HG03460 (cell line): Measurements from ENCODE around the gene RBM17.
A peak's percentile ranks its signal among the peaks of the same experiment; 100 is the strongest.
"Not testable (repeated sequence)": the region's sequence is repeated elsewhere in the genome, so short reads cannot be mapped to it uniquely, and the experiment has no call there.

ENCODE experiments used
- ATAC-seq: cut with Tn5 transposase; IDR thresholded peaks from one replicate; pipeline ENCODE4 v1.9.1; 2021; ENCODE audit not compliant: unreplicated experiment

The RBM17 gene

DNA sequence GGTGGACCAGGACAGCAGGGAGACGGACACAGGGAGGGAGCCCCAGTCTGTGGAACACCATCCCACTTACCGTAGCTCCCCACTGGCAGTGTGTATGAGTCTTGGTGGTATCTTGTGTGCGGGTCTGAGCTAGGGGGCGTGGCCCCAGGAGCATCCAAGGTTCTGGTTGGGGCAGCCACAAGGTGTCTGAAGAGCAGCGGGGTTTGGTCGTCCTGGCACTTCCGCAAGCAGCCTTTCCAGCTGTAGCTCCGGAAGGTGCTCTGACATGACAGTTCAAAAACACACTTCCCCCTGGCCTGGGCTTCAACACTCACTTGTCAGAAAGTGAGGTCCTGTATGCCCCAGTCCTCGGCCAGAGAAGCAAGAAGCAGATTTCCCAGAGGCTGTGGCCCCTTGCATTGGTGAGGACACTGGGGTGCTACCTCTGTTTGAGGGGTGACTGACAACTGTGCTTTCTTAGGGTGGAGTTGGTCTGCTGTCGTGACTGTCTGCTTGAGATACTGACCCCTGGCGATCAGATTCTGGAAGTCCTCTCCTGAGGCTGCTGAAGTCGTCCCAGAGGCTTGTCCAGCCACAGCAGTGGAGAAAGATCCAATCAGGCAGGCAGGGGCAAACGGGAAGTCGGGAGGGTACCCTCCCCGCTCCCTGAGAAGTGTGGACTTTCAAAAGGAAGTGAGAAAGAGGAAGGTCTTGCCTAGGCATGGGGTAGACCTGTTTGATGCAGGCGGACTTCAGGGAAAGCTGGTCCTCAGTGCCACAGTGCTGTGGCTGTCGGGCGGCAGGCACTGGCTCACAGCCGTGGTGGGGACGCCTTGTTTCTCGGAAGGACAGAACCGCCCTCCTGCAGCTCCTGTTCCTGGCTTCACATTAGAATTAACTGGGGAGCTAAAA is 62.5 kb downstream of the RBM17 start:
- peak; percentile 80 for ATAC-seq

DNA sequence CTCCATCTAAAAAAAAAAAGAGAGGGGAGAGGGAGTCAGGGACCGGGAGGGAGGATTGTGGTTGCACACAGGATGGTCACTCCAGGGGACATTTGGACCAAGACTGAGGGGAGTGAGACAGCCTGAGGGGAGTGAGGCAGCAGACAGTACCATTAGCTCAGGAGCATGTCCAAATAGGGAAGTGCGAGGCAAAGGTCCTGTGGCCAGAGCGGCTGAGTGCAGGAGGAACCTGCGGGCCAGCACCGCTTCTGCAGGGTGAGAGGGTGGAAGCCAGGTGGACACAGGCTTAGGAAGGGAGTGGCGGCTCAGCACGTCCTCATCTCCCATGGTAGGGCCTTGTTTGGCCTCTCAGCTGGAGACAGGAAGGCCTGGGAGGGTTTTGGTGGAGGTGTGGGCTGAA is 65.0 kb downstream of the RBM17 start:
- no peak for ATAC-seq

DNA sequence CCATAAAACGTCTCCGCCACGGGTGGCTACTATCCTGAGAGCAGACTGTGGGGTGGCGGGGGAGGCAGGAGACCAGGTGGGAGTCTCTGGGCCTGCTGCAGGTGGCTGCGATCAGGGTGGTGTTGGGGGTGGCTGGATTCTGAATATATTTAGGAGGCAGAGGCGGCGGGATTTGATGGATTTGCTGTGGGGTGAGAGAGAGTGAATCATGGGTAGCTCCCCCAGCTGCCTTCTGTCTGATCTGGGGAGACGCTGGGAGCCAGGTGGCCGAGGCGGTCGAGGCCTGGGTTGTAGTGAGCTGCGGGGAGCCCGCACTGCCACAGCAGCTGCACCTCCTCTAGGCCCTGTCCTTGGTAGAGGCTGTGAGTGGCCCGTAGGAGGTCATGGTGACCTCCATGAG is 65.7 kb downstream of the RBM17 start:
- ATAC-seq = no peak

DNA sequence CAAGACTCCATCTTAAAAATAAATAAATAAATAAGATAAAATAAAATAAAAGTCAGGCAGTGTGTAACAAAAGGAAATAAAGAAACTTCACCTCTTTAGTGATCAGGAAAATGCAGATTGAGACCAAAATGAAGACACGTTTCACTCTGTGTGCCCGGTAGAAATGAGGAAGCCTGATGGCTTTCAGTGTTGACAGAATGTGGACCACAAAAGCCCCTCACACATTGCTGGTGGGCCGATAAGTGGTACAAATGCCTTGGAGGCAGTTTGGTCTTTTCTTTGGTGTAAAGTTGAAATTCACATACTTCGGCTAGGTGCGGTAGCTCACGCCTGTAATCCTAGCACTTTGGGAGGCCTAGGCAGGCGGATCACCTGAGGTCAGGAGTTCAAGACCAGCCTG is 69.4 kb downstream of the RBM17 start:
- no peak for ATAC-seq

DNA sequence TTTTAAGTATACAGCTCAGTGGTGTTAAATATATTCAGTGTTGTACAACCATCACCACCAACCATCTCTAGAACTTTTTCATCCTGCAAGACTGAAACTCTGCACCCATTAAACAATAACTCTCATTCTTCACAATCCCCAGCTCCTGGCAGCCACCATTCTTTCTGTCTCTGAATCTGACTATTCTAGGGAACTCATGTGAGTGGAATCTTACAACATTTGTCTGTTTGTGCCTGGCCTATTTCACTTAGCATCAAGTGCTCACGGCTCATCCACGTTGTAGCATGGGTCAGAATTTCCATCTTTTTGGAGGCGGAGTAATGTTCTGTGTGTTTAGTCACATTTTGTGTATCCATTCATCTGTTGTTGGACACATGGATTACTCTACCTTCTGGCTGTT is 73.1 kb downstream of the RBM17 start:
- no peak for ATAC-seq

DNA sequence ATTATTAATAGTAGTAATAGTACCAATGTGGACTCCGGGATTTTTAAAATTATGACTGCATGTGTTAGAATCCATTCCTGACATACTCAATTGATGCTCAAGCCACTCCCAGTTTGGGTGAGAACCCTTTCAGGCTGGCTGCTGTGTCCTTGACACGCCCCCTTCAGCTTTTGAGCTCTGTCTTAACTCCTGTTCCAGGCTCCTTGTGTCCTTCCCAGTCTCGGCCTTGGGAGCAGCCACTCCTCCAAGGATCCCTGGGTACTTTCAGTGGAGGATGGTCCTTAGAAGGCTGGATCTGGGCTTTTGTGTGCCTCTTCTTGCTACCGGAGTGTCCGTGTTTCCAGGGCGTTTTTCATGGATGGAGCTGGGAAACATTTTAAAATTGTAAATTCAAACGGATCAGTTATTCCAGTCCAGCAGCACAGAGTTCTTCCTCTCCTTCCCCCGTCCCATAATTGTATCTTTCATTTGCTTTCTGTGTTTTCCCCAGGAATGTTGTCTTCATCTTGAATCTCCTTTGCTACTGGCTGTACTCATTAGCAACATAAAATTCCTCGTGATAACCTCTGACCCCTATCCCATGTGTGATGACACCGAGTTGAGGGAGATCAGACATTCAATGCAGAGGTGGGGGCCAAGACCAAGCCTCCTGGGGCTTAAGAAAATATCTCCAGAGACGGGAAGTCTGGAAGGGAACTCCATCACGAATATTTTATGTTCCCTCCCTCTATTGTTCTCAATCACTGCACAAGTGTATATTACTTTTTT is 73.9 kb downstream of the RBM17 start:
- no peak for ATAC-seq

DNA sequence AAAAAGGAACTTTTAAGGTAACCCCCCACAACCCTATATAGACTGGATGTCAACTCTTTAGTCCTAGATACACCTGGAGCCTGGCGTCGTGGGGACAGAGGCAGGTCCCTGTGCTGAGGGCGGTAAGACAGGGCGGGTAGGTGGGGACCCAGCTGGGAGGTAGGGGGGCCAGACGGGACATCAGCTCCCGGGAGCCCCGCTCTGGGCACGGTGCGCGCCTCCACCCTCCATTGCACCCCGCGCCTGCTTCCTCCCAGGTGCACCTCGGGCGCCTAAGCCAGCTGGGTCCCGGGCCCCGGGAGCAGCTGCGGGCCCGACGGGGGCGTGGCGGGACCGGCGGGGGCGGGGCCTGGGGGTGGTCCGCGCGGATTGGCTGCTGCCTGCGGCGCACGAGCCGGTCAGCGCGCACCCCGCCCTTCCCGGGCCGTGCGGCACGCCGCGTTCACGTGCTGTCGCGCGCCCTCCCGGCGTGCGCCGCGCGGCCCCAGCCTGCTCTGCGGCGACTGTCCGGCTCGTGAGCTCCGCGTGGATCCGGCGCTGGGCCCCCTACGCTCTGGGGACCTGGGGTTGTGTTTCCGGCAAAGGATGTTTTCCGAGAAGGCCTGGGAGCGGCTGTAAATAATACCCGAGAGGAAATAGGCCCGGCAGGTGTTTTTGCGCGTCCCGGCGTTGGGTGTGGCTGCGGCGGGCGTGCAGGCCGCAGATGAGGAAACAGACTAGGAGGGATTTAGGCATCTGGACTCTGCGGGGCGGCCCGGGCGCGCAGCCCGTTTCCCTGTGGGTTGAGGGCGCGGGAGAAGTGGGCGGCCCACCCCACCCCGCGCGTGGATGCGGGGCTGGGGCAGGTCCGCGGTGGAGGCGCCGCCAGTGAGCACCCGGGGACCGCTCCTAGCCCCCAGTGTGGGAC is 74.8 kb downstream of the RBM17 start:
- peak; percentile 95 for ATAC-seq

DNA sequence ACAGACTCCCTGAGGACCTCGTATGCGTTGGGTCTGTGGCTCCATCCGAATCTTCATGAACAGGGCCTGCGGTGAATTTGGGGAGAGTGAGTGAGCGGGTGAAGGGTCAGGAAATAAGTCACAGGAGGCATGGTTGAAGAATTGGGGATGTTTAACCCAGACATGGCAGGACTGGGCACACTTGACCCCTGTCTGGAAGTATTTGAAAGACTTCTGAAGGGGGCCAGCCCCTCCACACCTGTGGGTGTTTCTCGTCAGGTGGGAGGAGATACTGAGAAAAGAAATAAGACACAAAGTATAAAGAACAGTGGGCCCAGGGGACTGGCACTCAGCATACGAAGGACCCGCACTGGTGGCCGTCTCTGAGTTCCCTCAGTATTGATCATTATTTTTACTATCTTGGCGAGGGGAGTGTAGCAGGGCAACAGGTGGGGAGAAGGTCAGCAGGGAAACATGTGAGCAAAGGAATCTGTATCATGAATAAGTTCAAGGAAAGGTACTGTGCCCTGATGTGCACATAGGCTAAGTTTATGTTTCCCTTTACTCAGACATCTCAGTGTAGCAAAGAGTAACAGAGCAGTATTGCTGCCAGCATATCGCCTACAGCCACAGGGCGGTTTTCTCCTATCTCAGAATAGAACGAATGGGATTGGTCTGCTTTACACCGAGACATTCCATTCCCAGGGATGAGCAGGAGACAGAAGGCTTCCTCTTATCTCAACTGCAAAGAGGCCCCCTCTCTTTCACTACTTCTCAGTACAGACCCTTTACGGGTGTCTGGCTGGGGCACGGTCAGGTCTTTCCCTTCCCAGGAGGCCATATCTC is 75.6 kb downstream of the RBM17 start:
- no peak for ATAC-seq

DNA sequence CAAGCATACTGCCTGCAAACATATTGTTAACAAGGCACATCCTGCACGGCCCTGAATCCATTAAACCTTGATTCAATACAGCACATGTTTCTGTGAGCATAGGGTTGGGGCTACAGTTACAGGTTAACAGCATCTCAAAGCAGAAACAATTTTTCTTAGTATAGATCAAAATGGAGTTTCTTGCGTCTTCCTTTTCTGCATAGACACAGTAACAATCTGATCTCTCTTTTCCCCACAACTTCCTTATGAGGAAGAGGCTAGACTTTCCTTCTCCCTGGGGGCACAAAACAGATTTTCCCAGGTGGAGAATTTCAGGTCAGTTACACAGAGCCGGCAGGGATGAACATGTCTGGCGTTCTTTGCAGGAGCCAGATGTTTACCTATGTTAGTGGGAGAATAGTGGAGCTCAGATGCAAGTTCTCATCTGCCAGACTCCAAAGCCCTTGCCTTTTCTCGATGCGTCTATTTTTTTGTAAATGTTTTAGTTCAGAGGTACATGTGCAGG is 76.4 kb downstream of the RBM17 start:
- no peak for ATAC-seq

DNA sequence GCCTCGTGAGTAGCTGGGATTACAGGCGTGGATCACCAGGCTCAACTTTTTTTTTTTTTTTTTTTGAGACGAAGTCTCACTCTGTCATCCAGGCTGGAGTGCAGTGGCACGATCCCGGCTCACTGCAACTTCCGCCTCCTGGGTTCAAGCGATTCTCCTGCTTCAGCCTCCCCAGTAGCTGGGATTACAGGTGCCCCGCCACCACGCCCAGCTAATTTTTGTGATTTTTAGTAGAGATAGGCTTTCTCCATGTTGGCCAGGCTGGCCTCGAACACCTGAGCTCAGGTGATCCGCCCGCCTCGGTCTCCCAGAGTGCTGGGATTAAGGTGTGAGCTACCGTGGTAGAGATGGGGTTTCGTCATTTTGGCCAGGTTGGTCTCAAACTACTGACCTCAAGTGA is 77.1 kb downstream of the RBM17 start:
- not testable (repeated sequence) for ATAC-seq
